ENCODE measurements around the gene SMAD6.

SMAD6 gene

GRCh38 chr15:66831801-66832390 is 129.9 kb downstream of the SMAD6 start:
- Histone ChIP-seq H3K9ac (ENCODE audit: low read length) (peak overlapping the region; percentile 29), H3K4me1 (ENCODE audit: control insufficient read depth, insufficient read depth, low read length) (peaks cover 57% of the 10 kb centered on the region), H3K36me3 (ENCODE audit: control insufficient read depth, insufficient read depth, low read length, severe bottlenecking) (no peaks in the 10 kb centered on the region), H3K9me3 (ENCODE audit: control insufficient read depth, low read length) (peaks cover 6% of the 10 kb centered on the region), H3K27me3 (replicated peaks; ENCODE audit: control insufficient read depth, insufficient read depth, low read length) (no peaks in the 10 kb centered on the region), H3K4me3 (ENCODE audit: low read length) (no peak overlapping the region)
- DNase-seq (ENCODE audit: low read depth), result no peak

Measured in adipocyte (in vitro differentiated cells).